Trophoblast cell (in vitro differentiated cells and primary cell): Measurements from ENCODE around the gene RABGGTB.
"Not testable (repeated sequence)": the region's sequence is repeated elsewhere in the genome, so short reads cannot be mapped to it uniquely, and the experiment has no call there.

ENCODE experiments used
- DNase-seq, 2 donors: peaks; one replicate each; pipeline ENCODE4 v3.0.0-alpha.2; 2016
- H2AFZ ChIP-seq: 2 replicates; pipeline ENCODE4 v1.6.1; 2013; ENCODE audit warnings: low read length, moderate library complexity, mild to moderate bottlenecking; ENCODE audit not compliant: insufficient read depth, poor library complexity
- H2AK5ac ChIP-seq: 2 replicates; pipeline ENCODE4 v1.6.1; 2013; ENCODE audit warnings: mild to moderate bottlenecking, low read length
- H2BK120ac ChIP-seq: 2 replicates; pipeline ENCODE4 v1.6.1; 2013; ENCODE audit warnings: low read length, mild to moderate bottlenecking, moderate library complexity; ENCODE audit not compliant: insufficient read depth, poor library complexity
- H2BK12ac ChIP-seq: 2 replicates; pipeline ENCODE4 v1.6.1; 2013; ENCODE audit warnings: mild to moderate bottlenecking, low read length, moderate library complexity
- H2BK5ac ChIP-seq: 2 replicates; pipeline ENCODE4 v1.6.1; 2013; ENCODE audit warnings: low read length, low read depth, moderate library complexity, mild to moderate bottlenecking; ENCODE audit not compliant: poor library complexity
- H3K14ac ChIP-seq: 2 replicates; pipeline ENCODE4 v1.6.1; 2013; ENCODE audit warnings: mild to moderate bottlenecking, low read length
- H3K18ac ChIP-seq: 2 replicates; pipeline ENCODE4 v1.6.1; 2013; ENCODE audit warnings: mild to moderate bottlenecking, low read length
- H3K23ac ChIP-seq: 2 replicates; pipeline ENCODE4 v1.6.1; 2013; ENCODE audit warnings: low read length
- H3K27ac ChIP-seq: 2 replicates; pipeline ENCODE4 v1.5.1; 2013; ENCODE audit warnings: low read depth, mild to moderate bottlenecking, inconsistent platforms, low read length, moderate library complexity
- H3K27me3 ChIP-seq: 2 replicates; pipeline ENCODE4 v1.6.1; 2013; ENCODE audit warnings: inconsistent platforms, mild to moderate bottlenecking, low read length, moderate library complexity; ENCODE audit not compliant: insufficient read depth
- H3K36me3 ChIP-seq, 2 experiments: 1 replicate in 1 of 2; 2 replicates in 1 of 2; pipeline ENCODE4 v1.6.1; 2013; ENCODE audit warnings: low read length in 2 of 2, mild to moderate bottlenecking in 2 of 2, moderate library complexity in 1 of 2; ENCODE audit not compliant: insufficient read depth in 2 of 2, control insufficient read depth in 1 of 2
- H3K4ac ChIP-seq: 2 replicates; pipeline ENCODE4 v1.6.1; 2013; ENCODE audit warnings: low read depth, mild to moderate bottlenecking, low read length, moderate library complexity
- H3K4me1 ChIP-seq, 2 experiments: 1 replicate in 1 of 2; 2 replicates in 1 of 2; pipeline ENCODE4 v1.6.1; 2013; ENCODE audit warnings: low read length in 2 of 2, mild to moderate bottlenecking in 2 of 2, moderate library complexity in 1 of 2; ENCODE audit not compliant: insufficient read depth in 2 of 2, control insufficient read depth in 1 of 2
- H3K4me2 ChIP-seq: 2 replicates; pipeline ENCODE4 v1.6.1; 2013; ENCODE audit warnings: inconsistent platforms, mild to moderate bottlenecking, low read length, moderate library complexity
- H3K4me3 ChIP-seq: 2 replicates; pipeline ENCODE4 v1.5.1; 2013; ENCODE audit warnings: mild to moderate bottlenecking, low read depth, low read length, inconsistent platforms
- H3K79me1 ChIP-seq: one replicate; pipeline ENCODE4 v1.6.1; 2013; ENCODE audit warnings: low read length
- H3K79me2 ChIP-seq: 2 replicates; pipeline ENCODE4 v1.6.1; 2013; ENCODE audit warnings: low read length, mild to moderate bottlenecking; ENCODE audit not compliant: control insufficient read depth, insufficient read depth, poor library complexity
- H3K9ac ChIP-seq: 2 replicates; pipeline ENCODE4 v1.6.1; 2013; ENCODE audit warnings: mild to moderate bottlenecking, low read length
- H3K9me3 ChIP-seq: 2 replicates; pipeline ENCODE4 v1.6.1; 2013; ENCODE audit warnings: low read depth, mild to moderate bottlenecking, control low read depth, inconsistent platforms, low read length; ENCODE audit not compliant: insufficient read depth
- H4K12ac ChIP-seq: 2 replicates; pipeline ENCODE4 v1.6.1; 2013; ENCODE audit warnings: low read depth, mild to moderate bottlenecking, low read length, moderate library complexity
- H4K8ac ChIP-seq: 2 replicates; pipeline ENCODE4 v1.6.1; 2013; ENCODE audit warnings: low read depth, mild to moderate bottlenecking, low read length, moderate library complexity
- H4K91ac ChIP-seq: one replicate; pipeline ENCODE4 v1.6.1; 2013; ENCODE audit warnings: low read depth, mild to moderate bottlenecking, low read length, moderate library complexity
- WGBS: extraction: QIAGEN DNeasy Blood & Tissue Kit; methylation state at CpG from one replicate; pipeline ENCODE4 v1.1.7; 2013; ENCODE audit warnings: missing lambda C conversion rate; ENCODE audit not compliant: insufficient read length, insufficient coverage; ENCODE audit errors: extremely low coverage; 5-methylcytosine and 5-hydroxymethylcytosine counted together

RABGGTB gene

GRCh38 chr1:75758543-75758942 lies 27.5 kb upstream of the RABGGTB start:
- H3K27ac ChIP-seq, H4K8ac ChIP-seq, DNase-seq, H2AK5ac ChIP-seq, H4K91ac ChIP-seq, H3K79me1 ChIP-seq, H4K12ac ChIP-seq, H3K9me3 ChIP-seq, H3K79me2 ChIP-seq, H2BK5ac ChIP-seq, H3K4ac ChIP-seq, H3K27me3 ChIP-seq, H3K4me1 ChIP-seq, H3K4me2 ChIP-seq, H3K14ac ChIP-seq, H2BK120ac ChIP-seq, H2AFZ ChIP-seq, H3K23ac ChIP-seq, H2BK12ac ChIP-seq, H3K9ac ChIP-seq, H3K18ac ChIP-seq, H3K4me3 ChIP-seq: not testable (repeated sequence)
- no CpG with 5 or more reads among the region's 4 CpGs for whole genome bisulfite sequencing
- H3K36me3 ChIP-seq, result peaks cover 15 to 16% of the 10 kb centered on the region in 2 experiments

- no peak overlapping the region for H3K4me2 ChIP-seq
- H3K9ac ChIP-seq, result no peak overlapping the region
- H3K23ac ChIP-seq, result no peak overlapping the region
- H3K79me2 ChIP-seq, result no peaks in the 10 kb centered on the region
- no peak overlapping the region for H2BK120ac ChIP-seq
- H3K27ac ChIP-seq, result no peak overlapping the region
- no peaks in the 10 kb centered on the region for H3K4me1 ChIP-seq
- no peaks in the 10 kb centered on the region for H3K79me1 ChIP-seq
- no peaks in the 10 kb centered on the region for H3K9me3 ChIP-seq
- no peak overlapping the region for H4K91ac ChIP-seq
- no CpG with 5 or more reads among the region's 1 CpG for WGBS
- H2BK12ac ChIP-seq, result no peak overlapping the region
- H3K27me3 ChIP-seq, result no peaks in the 10 kb centered on the region
- H4K12ac ChIP-seq, result no peak overlapping the region
- no peak overlapping the region for H3K14ac ChIP-seq
- H3K4me3 ChIP-seq, result no peak overlapping the region
- H2AFZ ChIP-seq, result no peak overlapping the region
- H3K4ac ChIP-seq, result no peak overlapping the region
- no peaks in the 10 kb centered on the region for H3K36me3 ChIP-seq
- no peak overlapping the region for H3K18ac ChIP-seq
- no peak overlapping the region for H2AK5ac ChIP-seq
- DNase-seq, result no peak
- H4K8ac ChIP-seq, result no peak overlapping the region
- no peak overlapping the region for H2BK5ac ChIP-seq
Measured at GRCh38 chr1:75764057-75764655, 21.9 kb upstream of the RABGGTB start.

- Histone ChIP-seq H2AFZ (no peak overlapping the region), H4K8ac (no peak overlapping the region), H3K27me3 (no peaks in the 10 kb centered on the region), H3K79me1 (no peaks in the 10 kb centered on the region), H3K23ac (no peak overlapping the region), H3K27ac (no peak overlapping the region), H3K4me2 (no peak overlapping the region), H3K9ac (no peak overlapping the region), H4K91ac (no peak overlapping the region), H3K36me3 (no peaks in the 10 kb centered on the region), H3K4me1 (no peaks in the 10 kb centered on the region), H2BK120ac (no peak overlapping the region), H2AK5ac (no peak overlapping the region), H3K4ac (no peak overlapping the region), H4K12ac (no peak overlapping the region), H3K79me2 (no peaks in the 10 kb centered on the region), H2BK12ac (no peak overlapping the region), H3K18ac (no peak overlapping the region), H3K14ac (no peak overlapping the region), H2BK5ac (no peak overlapping the region), H3K4me3 (no peak overlapping the region), H3K9me3 (no peaks in the 10 kb centered on the region)
- DNase-seq, result peak in 1 of 2 donors; percentile 75
- no CpG with 5 or more reads among the region's 1 CpG for WGBS
Measured at GRCh38 chr1:75765697-75766355, 20.2 kb upstream of the RABGGTB start.

GRCh38 chr1:75768016-75768415 lies 18.0 kb upstream of the RABGGTB start:
- H3K79me2 ChIP-seq, result no peaks in the 10 kb centered on the region
- H3K18ac ChIP-seq, result no peak overlapping the region
- H3K36me3 ChIP-seq, result no peaks in the 10 kb centered on the region
- no peak overlapping the region for H4K12ac ChIP-seq
- no peak overlapping the region for H2AFZ ChIP-seq
- H3K9ac ChIP-seq, result no peak overlapping the region
- no peak overlapping the region for H2BK5ac ChIP-seq
- H3K14ac ChIP-seq, result no peak overlapping the region
- no peak overlapping the region for H3K4me3 ChIP-seq
- no peak overlapping the region for H3K4ac ChIP-seq
- peak in 1 of 2 donors; percentile 44 for DNase-seq
- no peaks in the 10 kb centered on the region for H3K79me1 ChIP-seq
- H3K27ac ChIP-seq, result no peak overlapping the region
- no peaks in the 10 kb centered on the region for H3K9me3 ChIP-seq
- H4K91ac ChIP-seq, result no peak overlapping the region
- no peak overlapping the region for H2BK120ac ChIP-seq
- no peaks in the 10 kb centered on the region for H3K27me3 ChIP-seq
- no peak overlapping the region for H3K4me2 ChIP-seq
- no peaks in the 10 kb centered on the region for H3K4me1 ChIP-seq
- WGBS, result no CpG with 5 or more reads among the region's 1 CpG
- no peak overlapping the region for H4K8ac ChIP-seq
- no peak overlapping the region for H2BK12ac ChIP-seq
- H3K23ac ChIP-seq, result no peak overlapping the region
- H2AK5ac ChIP-seq, result no peak overlapping the region
